GM19099 (cell line): ENCODE data around the gene SLC6A8.

ENCODE experiments used
- POLR2A ChIP-seq: IDR thresholded peaks from 3 replicates; pipeline ENCODE4 v1.6.1; 2011; ENCODE audit warnings: low read depth; ENCODE audit not compliant: insufficient read length; ENCODE audit errors: extremely low read depth

Gene SLC6A8

DNA sequence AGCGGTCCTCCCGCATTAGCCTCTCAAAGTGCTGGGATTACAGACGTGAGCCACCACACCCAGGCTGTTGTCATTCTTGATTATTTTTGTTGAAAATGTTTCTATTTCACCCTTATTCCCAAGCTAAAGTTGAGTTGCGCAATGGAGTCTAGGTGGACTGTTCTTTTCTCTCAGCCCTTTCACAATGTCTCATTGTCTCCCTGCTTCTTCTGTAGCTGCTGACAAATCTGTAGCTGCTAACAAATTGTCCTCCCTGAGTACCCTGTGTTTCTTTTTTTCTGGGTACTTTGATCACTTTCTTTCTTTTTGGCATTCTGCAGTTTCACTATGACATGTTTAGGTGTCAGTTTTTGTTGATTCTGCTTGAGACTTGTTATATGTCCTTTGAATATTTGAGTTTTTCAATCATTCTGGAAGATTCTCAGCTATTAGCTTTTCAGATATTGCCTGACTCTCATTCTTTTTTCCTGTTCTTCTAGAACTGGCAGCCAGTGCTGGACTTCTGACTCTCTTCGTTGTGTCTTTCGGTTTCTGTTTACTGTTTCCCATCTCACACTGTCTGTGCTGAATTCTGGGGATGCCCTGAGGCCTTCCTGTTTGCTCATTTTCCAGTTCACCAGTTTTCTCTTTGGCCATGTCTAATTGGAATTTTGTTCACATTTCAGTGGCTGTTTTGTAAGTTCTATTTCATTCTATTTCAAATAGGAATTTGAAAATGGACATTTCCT lies 43.6 kb downstream of the SLC6A8 start:
- no peak for TF ChIP-seq POLR2A

DNA sequence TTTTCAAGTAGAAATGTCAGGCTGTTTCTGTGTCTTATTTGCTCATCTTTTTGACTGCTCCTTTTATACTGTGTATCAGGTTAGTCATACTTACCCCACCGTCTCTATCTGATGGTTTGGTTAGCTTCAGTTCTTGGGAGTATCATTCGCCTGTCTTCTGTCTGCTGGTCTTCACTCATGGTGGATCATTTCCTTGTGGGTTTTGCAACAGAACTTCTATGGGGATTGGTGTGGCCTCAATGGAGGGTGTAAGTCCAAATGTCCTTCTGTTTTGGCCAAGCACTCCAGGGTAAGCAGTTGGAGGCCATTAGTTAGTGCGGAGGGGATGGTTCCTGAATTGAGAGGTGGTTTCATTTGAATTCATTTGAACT lies 44.1 kb downstream of the SLC6A8 start:
- no peak for TF ChIP-seq POLR2A

DNA sequence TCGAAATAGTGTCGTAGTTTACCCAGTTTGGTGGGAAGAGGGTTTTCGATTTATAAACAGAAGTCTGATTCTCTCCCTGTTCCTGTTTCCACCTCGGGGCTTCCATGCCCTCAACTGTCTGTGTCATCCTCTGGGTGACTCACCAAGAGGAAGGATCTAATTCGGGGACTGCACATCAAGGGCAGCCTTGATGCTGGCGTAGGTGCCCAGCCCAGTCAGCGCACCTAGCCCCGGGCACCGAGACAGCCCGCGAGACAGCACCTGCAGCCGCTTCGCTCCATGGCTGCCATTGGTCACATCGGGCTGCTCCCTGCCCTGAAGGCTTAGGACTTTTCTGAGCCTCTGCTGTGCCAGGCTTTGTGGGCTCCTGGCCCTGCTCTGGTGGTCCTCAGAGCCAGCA lies 44.7 kb downstream of the SLC6A8 start:
- no peak for TF ChIP-seq POLR2A

DNA sequence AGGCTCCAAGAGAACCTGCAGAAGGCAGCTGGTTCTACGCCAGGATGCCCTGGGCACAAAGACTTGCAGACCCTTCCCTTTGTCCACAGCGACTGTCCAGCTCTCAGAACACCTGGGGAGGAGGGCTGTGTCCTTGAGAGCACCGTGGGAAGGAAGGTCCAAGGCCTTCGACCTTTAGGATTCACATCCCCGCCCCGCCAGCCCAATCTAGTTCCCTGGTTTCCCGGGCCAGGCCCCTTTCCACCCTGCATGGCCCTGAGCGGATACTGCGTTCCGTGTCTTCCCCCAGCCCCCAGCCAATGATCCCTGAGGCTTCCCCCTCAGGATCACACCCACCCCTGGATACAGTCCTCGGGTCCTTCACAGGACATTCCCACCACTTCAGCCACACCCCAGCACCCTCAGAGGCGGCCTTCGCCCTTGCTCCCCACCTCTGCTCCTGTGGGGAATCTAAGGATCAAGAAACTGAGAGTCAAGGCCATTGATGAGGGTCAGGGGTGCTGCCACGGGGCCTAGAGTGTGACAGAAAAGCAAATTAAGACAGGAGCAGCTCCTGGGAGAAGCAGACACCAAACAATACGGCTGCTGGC lies 46.0 kb downstream of the SLC6A8 start:
- no peak for TF ChIP-seq POLR2A

DNA sequence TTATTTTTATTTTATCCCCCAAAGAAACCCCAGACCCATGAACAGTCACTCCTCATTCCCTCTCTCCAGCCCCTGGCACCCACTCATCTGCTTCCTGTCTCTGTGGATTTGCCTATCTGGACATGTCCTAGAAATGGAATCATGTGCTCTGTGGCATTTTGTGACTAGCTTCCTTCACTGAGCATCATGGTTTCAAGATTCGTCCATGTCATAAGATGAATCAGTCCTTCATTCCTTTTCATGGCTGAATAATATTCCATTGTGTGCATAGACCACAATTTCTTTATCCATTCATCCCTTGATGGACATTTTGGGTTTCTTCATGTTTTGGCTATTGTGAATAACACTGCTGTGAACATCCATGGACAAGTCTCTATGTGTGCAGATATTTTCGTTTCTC lies 47.1 kb downstream of the SLC6A8 start:
- TF ChIP-seq POLR2A, result no peak

DNA sequence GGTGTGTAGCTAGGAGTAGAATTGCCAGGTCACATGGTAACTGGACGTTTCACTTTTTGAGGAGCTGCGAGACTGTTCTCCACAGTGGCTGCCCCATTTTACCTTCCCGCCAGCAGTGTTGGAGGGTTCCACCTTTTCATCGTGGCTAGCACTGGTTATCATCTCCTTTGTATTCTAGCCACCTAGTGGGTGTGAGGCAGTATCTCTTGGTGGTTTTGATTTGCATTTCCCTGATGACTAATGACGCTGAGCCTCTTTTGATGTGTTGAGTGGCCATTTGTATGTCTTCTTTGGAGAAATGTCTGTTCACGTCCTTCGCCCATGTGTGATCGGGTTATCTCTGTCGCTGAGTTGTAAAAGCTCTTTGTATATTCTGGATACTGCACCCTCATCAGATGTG lies 47.5 kb downstream of the SLC6A8 start:
- no peak for TF ChIP-seq POLR2A

DNA sequence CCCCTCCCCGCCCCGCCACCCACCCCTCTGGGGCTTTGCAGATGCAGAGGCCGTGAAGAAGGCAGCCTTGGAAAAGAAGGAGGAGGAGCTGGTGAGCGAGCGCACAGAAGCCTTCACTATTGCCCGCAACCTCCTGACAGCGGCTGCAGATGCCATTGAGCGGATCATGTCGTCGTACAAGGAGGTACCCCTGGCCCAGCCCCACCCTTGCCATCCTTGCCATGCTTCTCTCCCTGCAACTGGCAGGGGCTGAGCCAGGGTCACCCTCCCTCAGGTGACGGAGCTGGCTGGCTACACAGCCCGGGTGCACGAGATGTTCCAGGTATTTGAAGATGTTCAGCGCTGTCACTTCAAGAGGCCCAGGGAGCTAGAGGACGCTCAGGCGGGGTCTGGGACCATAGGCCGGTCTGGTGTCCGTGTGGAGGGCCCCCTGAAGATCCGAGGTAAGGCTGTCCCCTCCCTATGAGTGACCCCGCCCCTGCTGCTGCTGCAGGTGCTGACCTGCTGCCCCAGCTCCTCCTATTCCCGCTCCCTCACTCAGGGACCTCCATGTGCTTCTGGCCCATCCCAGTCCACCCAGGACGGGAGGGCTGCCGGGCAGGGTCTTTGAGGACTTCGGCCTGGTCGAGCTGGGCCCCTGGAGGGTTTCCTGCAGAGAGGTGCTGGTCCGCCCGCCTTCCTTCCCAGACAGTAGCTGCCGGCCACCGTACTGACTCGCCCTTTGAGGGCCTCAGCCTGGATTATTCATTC lies 48.5 kb downstream of the SLC6A8 start:
- no peak for TF ChIP-seq POLR2A

DNA sequence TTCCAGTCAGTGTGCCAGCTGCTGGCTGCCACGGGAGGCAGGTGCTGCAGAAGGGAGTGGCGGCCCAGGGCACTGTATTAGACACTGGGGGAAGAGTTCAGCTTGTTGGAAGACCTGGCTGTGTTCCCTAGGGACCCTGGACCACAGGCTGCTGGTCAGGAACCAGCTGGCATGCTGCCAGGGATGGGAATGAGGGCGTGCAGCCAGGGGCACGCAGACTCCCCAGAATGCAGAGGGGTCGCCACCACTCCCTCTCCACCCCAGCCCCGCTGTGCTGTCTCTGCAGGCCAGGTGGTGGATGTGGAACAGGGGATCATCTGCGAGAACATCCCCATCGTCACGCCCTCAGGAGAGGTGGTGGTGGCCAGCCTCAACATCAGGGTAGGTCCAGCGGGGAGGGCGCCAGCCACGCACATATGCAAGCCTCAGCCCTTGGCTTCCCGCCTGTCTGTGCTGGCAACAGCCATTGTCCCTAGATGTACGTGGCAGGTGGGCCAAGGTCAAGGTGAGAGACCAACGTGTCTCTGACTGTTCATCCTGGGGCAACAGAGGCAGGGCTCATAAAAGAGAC lies 49.2 kb downstream of the SLC6A8 start:
- TF ChIP-seq POLR2A, result no peak

DNA sequence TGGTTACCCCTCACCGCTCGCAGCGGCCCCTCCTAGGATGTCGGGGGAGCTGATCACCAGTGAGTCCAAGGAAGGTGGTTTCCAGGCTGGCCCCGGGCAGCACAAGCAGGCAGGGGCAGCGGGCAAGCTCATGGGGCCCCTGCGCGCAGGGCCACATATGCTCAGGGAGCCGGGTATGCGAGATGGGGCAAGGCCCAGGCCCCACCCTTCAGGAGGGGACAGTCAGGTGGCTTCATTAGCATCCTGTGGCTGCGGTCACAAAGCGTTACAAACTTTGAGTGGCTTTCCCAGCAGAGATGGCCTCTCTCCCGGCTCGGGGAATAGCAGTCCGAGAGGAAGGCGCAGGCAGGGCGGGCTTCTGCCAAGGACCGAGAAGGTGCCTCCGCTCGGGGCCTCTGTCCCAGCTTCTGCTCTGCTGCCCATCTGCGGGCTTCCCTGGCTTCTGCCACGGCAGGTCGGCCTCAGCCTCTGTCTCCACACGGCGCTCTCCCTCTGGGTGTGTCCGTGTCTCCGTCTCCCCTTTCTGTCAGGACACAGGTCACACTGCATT lies 50.4 kb downstream of the SLC6A8 start:
- no peak for TF ChIP-seq POLR2A

DNA sequence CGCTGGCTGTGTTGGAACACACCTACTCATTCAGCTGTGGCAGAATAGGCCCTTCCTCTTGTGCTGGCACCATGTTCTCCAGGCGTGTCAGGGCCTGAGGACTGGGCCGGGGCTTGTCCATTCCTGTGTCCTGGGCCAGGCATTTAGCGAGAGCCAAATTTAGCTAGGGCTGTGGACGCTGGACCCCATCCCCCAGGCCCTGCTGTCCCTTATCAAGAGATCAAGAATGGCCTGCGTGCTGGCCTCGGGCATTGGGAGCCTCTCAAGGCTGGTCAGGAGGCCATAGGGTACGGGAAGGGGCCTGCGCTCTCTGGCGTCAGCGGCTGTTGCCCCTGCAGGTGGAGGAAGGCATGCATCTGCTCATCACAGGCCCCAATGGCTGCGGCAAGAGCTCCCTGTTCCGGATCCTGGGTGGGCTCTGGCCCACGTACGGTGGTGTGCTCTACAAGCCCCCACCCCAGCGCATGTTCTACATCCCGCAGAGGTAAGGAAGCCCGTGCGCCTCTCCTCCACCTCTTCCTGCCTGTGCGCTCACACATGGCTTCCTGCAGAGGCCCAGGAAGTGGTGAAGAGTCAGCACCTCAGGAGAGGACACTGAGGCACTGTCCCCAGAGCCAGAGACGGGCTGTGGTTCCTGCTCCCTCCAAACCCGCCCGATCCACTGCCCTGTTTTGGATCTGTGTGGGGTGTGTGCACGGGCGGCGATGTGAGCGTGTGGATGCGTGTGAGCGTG lies 52.2 kb downstream of the SLC6A8 start:
- TF ChIP-seq POLR2A, result no peak

DNA sequence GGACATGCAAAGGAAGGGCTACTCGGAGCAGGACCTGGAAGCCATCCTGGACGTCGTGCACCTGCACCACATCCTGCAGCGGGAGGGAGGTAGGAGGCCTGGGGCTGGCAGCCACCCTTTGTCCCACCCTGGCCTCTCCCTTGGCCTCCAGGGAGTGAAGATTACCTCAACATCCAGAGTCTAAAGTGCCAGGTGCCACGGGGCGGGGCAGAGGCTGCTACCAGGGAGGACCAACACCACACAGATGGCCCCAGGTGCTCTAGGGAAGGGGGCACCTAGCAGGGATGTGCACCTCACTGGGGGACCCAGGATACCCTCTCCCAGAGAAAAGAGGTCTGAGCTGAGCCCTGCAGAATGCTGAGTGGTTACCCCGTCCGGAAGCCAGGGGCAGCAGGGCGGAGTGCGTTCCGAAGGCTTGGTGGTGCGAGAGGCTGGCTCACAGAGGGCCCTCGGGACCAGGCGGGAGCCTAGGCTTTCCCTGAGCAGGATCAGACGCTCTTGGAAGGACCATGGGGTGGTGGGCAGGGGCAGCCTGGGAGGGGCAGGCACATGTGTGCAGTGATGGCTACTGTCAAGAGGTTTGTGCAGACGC lies 53.0 kb downstream of the SLC6A8 start:
- no peak for TF ChIP-seq POLR2A

DNA sequence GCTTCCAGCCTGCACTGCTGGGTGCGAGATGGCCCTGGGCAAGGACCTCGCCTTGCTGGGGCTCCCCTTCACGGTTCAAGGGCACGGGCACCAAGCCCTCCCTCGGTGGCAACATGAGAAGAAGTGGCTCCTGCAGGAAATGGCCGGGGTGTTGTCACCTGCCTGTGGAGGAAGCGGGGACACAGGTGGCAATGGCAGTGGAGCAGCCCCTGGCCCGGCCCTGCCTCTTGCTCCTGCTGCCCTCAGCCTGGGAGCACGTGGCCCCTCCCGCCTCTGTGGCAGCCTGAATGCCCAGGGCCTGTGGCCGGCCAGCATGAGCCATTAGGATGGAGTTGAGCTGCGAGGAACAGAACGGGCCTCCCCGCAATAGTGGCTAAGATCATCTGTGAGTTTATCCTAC lies 53.7 kb downstream of the SLC6A8 start:
- no peak for TF ChIP-seq POLR2A

DNA sequence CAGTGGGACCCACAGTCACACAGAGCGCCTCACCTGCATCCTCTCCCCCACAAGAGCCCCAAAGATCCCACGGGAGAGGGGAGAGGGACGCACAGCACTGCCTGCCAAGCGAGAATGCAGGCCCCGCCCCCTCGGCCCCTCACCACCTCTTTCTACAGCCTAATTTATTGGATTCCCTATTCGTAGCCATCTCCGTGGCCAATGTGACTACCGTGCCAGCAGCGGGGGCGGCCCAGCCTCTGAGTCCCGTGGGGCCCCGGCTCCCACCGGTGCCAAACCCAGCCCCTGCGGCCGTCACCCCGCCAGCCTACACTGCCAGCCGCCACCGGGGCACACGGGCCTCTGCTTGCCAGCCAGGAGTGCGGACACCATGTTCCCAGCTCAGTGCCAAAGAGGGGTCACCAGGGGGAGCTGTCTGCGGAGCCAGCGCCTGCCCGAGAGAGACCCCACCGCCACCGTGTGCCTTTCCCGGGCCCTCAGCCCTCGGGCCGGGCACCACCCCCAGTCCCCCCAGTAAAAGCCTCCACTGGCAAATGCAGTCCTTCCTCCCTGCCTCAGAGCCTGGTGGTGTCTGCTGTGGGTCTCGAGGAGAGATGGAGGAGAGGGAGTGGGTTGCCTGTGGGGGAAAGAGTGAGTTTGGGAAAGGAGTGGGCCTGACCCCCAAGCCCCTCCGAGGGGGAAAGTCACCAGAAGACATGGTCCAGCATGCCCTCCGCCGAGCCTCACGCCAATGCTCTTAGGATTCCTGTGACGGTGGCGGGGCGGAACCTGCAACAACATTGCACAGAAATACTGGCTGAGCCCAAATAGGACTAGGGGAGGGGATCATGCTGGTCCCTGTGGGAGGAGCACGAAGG lies 56.7 kb downstream of the SLC6A8 start:
- TF ChIP-seq POLR2A, result no peak
